ENCODE data around the gene EXTL2. TPM values are rescaled to one million over a fixed set of nuclear protein-coding genes. Genes with fewer than 3 reads are reported as not detected.
"Not testable (repeated sequence)": the region's sequence is repeated elsewhere in the genome, so short reads cannot be mapped to it uniquely, and the experiment has no call there.

EXTL2 gene
- total and polyA plus RNA-seq, 2 donors (not counting 3 experiments of a cell fraction or from before 2014, with no cell fraction given): 19.4 to 30.7 TPM

- H3K9ac ChIP-seq (replicated peaks; ENCODE audit: extremely low read depth, insufficient read depth, low read length): no peak overlapping the region
- no peaks in the 10 kb centered on the region for H3K36me3 ChIP-seq (ENCODE audit: control insufficient read depth in 2 of 2, extremely low read depth in 1 of 2, insufficient read depth in 2 of 2, low read length in 2 of 2)
- H3K9me3 ChIP-seq (replicated peaks; ENCODE audit: control insufficient read depth, insufficient read depth, low read length): no peaks in the 10 kb centered on the region
- ChIA-PET POLR2A (no interaction called here), CTCF (interaction anchor here (1.0 to 1.3 kb wide), 6 partner anchors 8 to 401 kb away, joined by 3 to 9 read pairs (median 4); no protein-coding TSS in a partner anchor)
- FAIRE-seq: peak; percentile 67
- no peaks in the 10 kb centered on the region for H3K27me3 ChIP-seq (ENCODE audit: control insufficient read depth in 2 of 2, insufficient read depth in 2 of 2, low read length in 2 of 2)
- no peak overlapping the region for H3K4me3 ChIP-seq (replicated peaks in 1 of 3; ENCODE audit: insufficient read depth in 1 of 3, low read depth in 1 of 3, low read length in 3 of 3)
- BruUV-seq (replicated peaks): no TSS peak
- TF ChIP-seq MAX (IDR thresholded peaks at IDR 0.05; ENCODE audit: insufficient read depth, insufficient read length): no peak
- TF ChIP-seq MYC (IDR thresholded peaks at IDR 0.05; ENCODE audit: low read depth, low read length): no peak
- TF ChIP-seq CTCF (IDR thresholded peaks at IDR 0.05; ENCODE audit: extremely low read depth in 1 of 2, insufficient read depth in 1 of 2, low read depth in 1 of 2, low read length in 2 of 2): no peak
- no peak for TF ChIP-seq POLR2A (IDR thresholded peaks at IDR 0.05; ENCODE audit: low read depth, low read length)
- TF ChIP-seq POLR2AphosphoS5 (IDR thresholded peaks at IDR 0.05; ENCODE audit: insufficient read depth, low read depth, low read length): no peak
- TF ChIP-seq GATA2 (IDR thresholded peaks at IDR 0.05; ENCODE audit: insufficient read depth, insufficient read length, low read depth, low read length): no peak
- TF ChIP-seq EZH2 (IDR thresholded peaks at IDR 0.05; ENCODE audit: borderline replicate concordance, low read depth, low read length, severe bottlenecking): no peak
- TF ChIP-seq FOS (IDR thresholded peaks at IDR 0.05; ENCODE audit: borderline replicate concordance, insufficient read depth, low read length): no peak
- TF ChIP-seq JUN (IDR thresholded peaks at IDR 0.05; ENCODE audit: borderline replicate concordance, insufficient read depth, insufficient read length, low read depth): no peak
- intact Hi-C loops (cut with micrococcal nuclease) (loop anchor here (10.0 kb wide), 2 partner anchors 156 to 566 kb away; no protein-coding TSS in a partner anchor), dilution Hi-C loops (cut with MboI; ENCODE audit: extremely low pct_ligation_motif_present, low sequenced_read_pairs) (loop anchor here (25.0 kb wide), 1 partner anchor 248 kb away; no protein-coding TSS in a partner anchor)
- H3K4me1 ChIP-seq (ENCODE audit: control insufficient read depth, extremely low read depth, insufficient read depth, low read length): peaks cover 12% of the 10 kb centered on the region
- no peaks in the 10 kb centered on the region for H3K9me1 ChIP-seq (replicated peaks; ENCODE audit: control insufficient read depth, extremely low read depth, insufficient read depth, low read length)
- no peaks in the 10 kb centered on the region for H4K20me1 ChIP-seq (replicated peaks; ENCODE audit: control insufficient read depth, extremely low read depth, insufficient read depth, low read length)
- no peaks in the 10 kb centered on the region for H3K79me2 ChIP-seq (ENCODE audit: control insufficient read depth, insufficient read depth, low read length)
- H2AFZ ChIP-seq (ENCODE audit: low read depth, low read length): peak overlapping the region; percentile 23
- H3K27ac ChIP-seq (ENCODE audit: insufficient read depth, low read depth, low read length): peak overlapping the region; percentile 29
- DNase-seq (ENCODE audit: low read depth, low spot score): peak; percentile 85
- H3K4me2 ChIP-seq (ENCODE audit: insufficient read depth, low read length): no peak overlapping the region
These were observed 34.1 kb downstream of the EXTL2 start for GRCh38 chr1:100860397-100860991.

DNA sequence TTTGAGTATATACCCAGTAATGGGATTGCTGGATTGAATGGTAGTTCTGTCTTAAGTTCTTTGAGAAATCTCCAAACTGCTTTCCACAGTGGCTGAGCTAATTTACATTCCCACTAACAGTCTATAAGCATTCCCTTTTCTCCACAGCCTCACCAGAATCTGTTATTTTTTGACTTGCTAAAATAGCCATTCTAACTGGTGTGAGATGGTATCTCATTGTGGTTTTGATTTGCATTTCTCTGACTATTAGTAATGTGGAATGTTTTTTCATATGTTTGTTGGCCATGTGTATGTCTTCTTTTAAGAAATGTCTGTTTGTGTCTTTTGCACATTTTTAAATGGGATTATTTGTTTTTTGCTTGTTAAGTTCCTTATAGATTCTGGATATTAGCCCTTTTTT lies 39.5 kb downstream of the EXTL2 start:
- H3K4me3 ChIP-seq (replicated peaks in 1 of 3; ENCODE audit: insufficient read depth in 1 of 3, low read depth in 1 of 3, low read length in 3 of 3); intact Hi-C loops (cut with micrococcal nuclease); BruUV-seq (replicated peaks); DNase-seq (ENCODE audit: low read depth, low spot score); H3K27ac ChIP-seq (ENCODE audit: insufficient read depth, low read depth, low read length); H3K36me3 ChIP-seq (ENCODE audit: control insufficient read depth in 2 of 2, extremely low read depth in 1 of 2, insufficient read depth in 2 of 2, low read length in 2 of 2); FAIRE-seq; H4K20me1 ChIP-seq (replicated peaks; ENCODE audit: control insufficient read depth, extremely low read depth, insufficient read depth, low read length); H3K9me1 ChIP-seq (replicated peaks; ENCODE audit: control insufficient read depth, extremely low read depth, insufficient read depth, low read length); H3K9ac ChIP-seq (replicated peaks; ENCODE audit: extremely low read depth, insufficient read depth, low read length); H3K9me3 ChIP-seq (replicated peaks; ENCODE audit: control insufficient read depth, insufficient read depth, low read length); H2AFZ ChIP-seq (ENCODE audit: low read depth, low read length); H3K4me2 ChIP-seq (ENCODE audit: insufficient read depth, low read length); H3K4me1 ChIP-seq (ENCODE audit: control insufficient read depth, extremely low read depth, insufficient read depth, low read length); H3K79me2 ChIP-seq (ENCODE audit: control insufficient read depth, insufficient read depth, low read length); H3K27me3 ChIP-seq (ENCODE audit: control insufficient read depth in 2 of 2, insufficient read depth in 2 of 2, low read length in 2 of 2): not testable (repeated sequence)
- ChIA-PET POLR2A (interaction anchor here (0.6 kb wide), 1 partner anchor 384 kb away, joined by 3 read pairs; no protein-coding TSS in a partner anchor), CTCF (interaction anchor here (1.5 kb wide), 1 partner anchor 14 kb away, joined by 5 read pairs; no protein-coding TSS in a partner anchor)
- dilution Hi-C loops (cut with MboI; ENCODE audit: extremely low pct_ligation_motif_present, low sequenced_read_pairs): loop anchor here (25.0 kb wide), 1 partner anchor 243 kb away; no protein-coding TSS in a partner anchor

Measured in endothelial cell of umbilical vein (primary cell).